Fibroblast of skin of left biceps (primary cell): Measurements from ENCODE around the gene KRT73.

Experiments
- DNase-seq, 2 experiments: peaks; one replicate each; pipeline ENCODE4 v3.0.0-alpha.2; 2013; ENCODE audit warnings: low read depth in 2 of 2

KRT73 gene

DNA sequence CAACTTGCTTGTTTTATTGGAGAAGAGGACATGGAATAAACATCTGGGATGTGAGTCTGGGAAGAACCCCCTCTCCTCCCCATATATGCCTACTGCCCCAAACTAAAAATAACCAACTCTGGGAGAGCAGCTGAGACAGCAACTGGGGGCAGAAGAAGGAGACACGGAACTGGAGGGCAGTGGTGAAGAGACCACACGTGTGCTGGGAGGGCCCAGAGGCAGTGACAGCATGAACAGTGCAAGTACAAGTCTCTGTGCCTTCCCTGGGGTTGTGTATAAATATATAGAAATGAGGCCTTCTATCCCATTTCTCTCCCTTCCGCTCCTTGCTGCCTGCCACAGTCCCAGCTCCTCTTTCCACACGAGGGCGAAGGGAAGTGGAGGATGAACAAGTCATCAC lies 4.0 kb upstream of the KRT73 start:
- DNase-seq: no peak

DNA sequence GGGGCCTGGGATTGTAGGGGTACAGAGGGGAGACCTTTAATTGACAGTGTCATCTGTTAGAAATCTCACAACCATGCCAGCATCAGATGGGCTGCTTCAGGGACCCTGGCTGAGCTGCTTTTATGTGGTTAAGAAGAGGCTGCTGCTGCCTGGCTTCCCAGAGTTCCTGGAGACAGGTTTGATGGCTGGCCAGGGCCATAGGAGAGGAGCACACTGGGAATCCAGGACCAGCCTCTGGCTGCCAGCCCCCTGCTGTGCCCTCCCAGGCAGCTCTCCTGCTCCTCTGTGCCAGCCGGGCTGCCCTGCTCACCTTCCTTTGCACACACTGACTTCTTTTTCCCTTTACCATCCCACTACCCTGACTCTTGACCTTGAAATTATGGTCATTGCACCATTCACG lies 507 bp upstream of the KRT73 start:
- DNase-seq: no peak

DNA sequence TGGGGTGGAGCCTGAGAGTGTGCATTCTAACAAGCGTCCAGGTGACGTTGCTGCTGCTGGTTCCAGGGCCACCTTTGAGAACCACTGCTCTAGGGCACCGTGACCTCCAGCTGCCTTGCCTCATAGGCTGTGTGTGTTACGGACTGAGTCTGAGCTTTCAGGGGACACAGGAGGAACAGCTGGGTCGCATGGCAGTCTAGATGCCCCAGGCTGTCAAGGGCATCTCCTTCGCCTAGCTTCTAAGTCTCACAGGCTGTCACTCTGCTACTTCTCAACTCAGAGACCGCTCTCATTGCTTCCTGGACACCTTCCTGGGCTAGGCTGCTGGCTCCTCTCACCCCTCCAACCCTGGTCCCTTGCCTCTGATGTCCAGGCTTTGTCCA lies 965 bp downstream of the KRT73 start:
- DNase-seq: no peak

DNA sequence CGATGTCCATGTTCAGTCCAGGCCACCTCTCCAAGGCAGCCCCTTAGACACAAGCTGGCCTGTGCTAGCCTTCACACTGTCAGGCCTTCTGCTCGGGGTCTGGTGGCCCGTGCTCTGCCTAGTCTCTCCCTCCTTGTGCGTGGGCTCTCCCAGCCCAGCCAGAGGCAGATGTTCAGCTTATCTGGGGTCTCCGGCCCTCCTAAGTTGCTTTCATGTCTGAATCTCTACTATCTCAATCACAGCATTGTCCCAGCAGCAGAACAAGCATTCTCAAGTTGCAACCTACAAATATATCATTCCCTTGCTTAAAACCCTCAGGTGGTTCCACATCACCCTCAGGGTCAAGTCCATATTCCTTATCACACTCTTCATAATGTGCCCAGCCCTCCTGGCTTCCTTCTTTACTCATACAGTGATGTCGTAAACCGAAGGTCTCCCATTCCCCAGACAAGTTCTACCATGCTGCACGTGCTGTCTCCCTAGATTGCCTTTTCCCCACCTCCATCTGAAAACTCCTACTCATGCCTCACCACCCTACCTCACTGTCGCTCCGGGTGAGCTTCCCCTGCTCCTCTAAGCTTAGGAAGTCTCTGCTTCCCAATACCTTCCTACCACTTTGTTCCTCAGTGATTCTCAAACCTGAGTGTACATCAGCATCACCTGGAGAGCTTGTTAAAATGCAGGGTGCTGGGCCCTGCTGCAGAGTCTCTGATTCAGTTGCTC lies 1.5 kb downstream of the KRT73 start:
- DNase-seq: no peak

DNA sequence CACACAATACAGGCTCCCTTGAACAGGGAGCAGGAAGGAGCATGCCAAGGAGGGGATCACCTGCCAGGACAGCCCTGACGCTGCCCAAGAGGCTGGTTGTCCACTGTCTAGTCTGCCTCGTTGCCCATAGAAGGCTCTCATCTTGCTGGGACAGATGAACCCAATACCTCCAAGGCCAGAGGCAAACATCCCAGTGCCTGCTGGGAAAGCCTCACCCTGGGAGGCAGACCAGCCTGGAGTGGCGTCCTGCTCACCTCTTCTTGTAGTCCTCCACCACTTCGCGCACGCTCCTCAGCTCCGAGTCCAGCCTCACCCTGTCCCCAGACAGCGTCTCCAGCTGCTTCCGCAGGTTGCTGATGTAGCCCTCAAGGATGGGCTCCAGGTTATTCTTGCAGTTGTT lies 2.4 kb downstream of the KRT73 start:
- no peak for DNase-seq

DNA sequence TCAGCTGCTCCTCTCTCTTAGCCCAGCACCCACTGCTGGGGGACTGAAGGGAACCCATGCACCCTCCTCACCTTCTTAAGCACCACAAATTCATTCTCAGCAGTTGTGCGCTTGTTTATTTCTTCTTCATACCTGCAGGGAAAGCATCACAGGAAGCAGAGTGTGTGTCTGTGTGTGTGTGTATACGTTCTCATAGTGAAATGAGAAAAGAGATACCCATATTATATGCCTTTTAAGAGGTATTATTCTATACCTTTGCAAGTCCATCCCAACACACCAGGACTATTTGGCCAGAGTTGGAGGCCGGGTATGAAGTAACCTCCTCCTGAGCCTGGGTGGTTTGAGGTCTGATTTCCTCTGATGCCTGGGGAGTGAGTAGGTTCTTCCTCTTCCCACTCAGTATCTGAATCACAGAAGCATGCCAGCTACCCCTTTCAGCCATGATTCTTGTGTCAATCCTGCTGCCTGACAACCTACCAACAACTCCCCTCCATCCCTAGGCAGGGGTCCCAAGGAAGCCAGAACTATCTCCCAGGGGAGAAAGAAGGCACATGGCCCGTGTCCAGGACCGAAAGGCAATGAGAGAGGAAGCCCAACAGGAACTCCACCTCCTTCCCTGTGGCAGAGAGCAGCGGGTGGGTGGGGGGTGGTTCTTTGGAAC lies 3.0 kb downstream of the KRT73 start:
- DNase-seq: no peak

DNA sequence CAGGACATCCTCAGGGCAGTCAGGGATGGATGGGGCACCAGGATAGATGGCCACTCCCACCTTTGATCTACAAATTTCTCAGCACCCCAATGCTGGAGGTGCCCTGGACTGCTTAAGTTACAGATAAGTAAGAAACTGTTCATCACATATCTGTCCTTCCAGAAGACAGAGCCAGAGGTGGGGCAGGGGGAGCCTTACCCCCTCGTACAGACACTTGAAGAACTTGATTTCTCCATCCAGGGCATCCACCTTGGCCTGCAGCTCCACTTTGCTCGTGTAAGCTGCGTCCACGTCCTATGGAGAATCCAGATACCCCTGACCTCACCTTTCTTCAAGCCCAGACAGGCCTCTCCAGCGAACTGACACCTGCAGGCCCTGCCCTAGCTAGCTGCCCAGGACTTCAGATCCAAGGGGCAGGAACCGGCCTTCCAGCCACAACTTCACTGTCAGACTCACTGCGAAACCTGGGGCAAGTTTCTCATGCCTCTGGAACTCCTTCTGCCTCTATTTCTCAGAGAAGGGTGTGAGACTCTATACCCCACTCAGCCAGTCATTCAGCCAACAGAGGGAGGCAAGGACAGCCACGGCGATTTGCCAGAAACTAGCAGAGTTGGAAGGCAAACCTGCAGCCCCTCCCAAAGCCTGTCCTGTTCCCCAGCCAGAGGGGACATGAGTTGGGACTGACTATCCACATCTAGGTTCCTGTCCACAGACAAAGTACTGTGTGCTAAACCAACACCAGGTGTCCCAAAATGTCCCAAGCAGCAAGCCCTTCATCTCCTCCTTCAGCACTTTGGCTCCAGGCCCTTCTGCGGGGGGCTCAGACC lies 3.8 kb downstream of the KRT73 start:
- DNase-seq: no peak

DNA sequence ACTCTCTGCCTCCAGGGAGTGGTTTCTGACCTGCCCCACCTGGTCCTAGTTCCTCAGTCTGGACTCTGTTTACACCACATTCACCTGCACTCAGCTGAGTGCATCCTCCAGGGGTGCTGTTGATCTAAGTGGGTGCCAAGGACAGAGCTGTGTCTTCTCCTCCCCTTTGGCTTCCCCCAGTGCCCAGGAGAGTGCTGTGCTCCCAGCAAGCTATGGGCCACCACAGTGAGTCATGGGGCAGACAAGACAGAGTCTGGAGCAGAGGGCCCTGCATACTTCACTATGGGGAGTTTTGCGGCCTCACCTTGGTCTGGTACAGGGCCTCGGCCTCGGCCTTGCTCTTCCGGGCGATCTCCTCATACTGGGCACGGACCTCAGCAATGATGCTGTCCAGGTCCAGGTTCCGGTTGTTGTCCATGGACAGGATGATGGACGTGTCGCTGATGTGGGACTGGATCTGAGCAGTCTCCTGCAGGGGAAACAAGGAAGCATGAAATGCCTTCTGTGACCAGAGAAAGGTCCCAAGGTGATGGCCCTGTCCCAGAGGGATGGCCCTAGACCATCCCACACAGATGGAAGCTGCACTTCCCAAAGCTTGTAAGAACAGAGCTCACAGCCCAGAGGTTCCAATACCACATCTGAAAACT lies 4.9 kb downstream of the KRT73 start:
- no peak for DNase-seq

DNA sequence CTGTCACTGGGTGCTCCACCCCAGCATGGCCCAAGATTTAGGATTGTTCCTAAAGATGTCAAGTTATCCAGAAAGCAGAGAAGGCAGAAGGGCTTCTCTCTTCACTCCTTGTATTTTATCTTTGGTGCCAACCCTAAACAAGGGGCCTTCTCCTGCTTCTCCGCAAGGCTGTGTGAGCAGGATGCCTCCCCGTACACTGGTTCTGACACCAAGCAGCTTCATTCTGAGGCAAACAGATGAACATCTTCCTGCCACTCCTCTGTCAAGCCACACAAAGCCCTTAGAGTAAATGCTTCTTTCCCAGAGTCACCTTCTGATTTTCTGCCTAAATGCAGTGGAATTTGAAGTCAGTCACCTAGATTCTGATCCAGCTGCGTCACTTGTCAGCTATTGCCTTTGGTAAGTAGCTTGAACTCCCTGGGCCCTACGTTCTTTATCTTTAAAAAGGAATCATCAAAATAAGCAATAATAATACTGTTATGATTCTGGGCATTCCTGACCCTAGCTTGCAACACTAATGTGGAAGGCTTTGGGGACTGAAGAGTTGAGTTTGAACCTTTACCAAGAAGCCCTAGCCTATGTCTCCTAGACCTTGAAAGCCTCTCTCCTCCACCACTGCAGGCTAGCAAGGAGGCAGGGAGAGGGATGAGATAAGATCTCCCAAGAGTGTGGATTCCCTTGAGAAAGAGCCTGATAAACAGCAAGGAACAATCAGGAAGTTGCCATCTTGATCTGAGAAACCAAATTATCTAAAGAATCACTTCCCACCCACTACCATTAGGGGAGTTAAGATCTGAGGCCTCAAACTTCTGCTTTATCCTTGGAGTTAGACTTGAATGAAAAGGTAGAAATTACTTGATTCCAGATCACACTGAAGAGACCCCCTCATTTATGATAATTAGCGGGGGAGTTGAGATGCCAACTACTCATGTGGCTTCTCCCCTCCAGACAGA lies 5.7 kb downstream of the KRT73 start:
- no peak for DNase-seq

DNA sequence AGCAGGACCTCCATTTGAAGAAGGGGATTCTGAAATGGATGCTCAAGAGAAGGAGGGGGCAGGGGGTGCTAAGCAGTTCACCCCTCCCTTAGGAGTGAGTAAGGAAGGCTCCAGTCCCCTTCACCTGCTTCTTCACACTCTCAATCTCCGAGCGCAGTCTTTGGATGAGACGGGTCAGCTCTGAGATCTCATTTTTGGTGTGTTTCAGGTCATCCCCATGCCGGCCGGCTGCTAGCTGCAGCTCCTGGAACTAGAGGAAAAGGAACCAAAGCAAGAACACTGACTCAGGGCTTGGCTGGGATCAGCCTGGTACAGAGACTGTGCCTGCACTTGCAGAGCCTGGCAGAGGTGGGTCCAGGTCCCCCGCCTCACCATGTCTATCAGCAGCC lies 7.3 kb downstream of the KRT73 start:
- no peak for DNase-seq

DNA sequence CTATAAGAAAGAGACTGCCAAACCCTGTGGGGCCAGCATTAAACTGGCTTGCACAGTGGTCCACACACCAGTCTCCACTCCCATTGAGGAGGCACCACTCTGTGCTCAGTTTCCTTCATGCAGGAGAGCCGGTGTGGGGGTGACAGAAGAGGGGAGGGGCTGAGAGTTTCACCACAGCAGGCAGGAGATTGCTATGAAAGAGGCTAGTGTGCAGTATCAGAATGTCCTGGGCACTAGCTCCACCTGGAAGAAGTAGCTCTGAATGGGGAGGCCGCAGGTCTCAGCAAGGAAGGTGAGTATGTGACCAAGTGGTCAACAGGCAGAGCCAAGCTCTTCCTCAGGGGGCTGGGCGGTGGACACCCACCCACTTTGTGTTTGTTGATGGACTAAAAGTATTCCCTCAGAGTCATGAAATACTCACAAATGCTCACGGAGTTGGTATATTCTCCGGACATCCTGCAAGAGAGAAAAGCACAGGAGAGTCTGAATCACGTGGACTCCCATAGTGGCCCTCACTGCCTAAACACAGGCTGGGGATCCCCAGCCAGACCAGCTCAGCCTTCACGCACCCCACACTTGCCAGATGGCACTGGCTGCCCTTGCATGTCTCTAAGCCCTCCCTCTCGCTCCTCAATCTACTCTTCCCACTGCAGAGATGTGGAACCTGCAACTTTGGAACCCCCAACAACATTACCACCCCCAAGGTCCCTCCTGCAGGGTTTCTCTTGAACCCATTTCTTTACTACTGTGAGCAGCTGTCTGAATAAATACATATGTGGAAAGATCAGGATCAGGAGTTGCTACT lies 9.3 kb downstream of the KRT73 start:
- no peak for DNase-seq

DNA sequence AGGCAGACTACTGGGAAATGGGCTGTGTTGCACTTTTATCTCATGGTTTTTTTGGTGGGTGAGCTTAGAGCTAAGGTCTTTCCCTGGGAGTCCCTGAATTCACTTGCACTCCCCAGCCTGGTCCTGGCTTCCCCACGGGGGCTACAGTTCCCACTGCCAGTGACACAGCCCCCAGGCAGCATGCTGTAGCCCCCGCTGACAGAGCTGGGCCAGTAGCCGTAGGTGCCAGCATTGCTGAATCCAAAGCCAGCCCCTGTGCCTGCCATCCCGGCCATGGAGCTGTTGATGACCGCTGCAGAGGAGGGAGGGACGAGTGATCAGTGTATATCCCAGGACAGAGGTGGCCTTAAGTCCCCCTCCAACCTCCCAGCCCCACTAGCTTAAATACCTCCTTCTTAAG lies 10.2 kb downstream of the KRT73 start:
- no peak for DNase-seq

DNA sequence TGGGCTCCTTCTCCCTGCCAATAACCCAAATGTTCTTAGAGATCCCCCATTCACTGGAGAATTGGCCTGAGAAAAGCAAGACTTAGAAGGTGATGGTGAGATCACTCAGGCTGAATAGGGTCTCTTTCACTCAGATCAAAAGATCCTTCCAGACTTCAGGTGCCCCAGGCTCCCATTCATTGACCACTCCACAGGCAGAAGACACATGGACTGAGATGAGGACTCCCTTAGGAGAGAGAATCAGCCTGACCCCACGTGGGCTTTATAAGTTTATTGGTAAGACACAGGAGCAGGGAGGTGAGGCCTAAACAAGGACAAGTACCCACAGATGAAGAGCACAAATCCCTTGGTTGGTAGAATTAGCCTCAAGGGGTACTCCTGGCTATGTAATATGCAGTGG lies 11.0 kb downstream of the KRT73 start:
- DNase-seq: no peak

DNA sequence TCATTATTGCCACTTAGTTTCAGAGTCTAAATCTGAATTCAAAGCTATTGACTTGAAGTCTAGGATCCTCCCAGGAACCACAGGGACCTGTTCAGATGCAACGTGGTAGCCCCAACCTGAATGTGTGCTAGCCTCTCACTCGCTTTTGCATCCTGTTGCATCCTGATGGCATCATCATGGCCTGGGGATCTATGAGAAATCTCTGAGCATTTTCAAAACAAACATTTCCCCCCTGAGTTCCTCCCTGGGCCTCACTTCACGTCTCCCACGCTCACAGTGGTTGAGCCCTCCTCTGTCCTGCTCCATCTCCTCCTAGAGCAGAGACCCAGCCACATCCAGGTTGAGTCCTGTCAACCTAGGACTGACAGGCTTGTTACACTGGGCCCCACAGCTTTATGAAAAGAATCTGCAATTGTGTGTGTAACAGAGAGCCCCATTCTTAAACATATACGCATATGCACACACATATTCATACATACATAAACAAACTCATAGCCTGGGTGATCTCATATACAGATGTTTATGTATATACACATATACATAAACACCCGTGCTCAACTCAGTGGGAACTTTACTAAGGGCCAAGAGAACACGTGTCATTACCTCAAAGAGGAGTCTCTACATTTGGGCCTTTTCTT lies 11.7 kb downstream of the KRT73 start:
- no peak for DNase-seq

DNA sequence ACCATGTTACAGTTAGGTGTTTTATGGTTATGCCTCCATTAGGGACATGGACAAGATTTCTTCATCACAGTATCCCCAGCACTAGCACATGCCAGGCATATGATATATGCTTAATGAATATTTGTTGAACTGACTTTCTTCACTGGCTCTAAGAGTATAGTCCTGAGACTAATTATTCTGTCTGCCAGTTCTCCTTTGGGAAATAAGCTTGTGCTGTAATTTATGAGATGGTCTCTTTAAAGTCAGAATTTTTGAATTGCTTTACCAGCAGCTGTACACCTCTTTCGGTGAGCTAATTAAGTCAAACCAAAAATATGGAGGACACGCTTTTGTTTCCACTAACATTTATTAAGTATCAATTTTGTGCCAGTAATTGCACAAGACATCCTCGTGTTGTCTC lies 12.3 kb downstream of the KRT73 start:
- no peak for DNase-seq

DNA sequence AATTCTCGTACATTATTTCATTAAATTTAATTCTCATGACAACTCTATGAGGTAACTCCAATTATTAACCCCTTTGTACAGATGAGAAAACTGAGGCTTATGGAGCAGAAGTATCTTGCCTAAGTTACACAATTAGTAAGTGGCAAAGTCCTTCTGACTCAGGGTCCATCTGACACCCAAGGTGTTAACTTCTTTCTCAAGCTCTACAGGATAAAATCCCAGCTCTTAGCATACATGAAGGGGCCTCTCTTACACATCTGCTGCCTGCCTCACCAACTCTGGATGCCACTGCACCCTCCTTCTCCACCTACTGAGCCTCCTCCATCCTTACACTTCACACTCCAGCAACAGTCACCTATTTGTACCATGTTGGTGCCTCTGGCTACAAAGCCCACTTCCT lies 12.8 kb downstream of the KRT73 start:
- no peak for DNase-seq

DNA sequence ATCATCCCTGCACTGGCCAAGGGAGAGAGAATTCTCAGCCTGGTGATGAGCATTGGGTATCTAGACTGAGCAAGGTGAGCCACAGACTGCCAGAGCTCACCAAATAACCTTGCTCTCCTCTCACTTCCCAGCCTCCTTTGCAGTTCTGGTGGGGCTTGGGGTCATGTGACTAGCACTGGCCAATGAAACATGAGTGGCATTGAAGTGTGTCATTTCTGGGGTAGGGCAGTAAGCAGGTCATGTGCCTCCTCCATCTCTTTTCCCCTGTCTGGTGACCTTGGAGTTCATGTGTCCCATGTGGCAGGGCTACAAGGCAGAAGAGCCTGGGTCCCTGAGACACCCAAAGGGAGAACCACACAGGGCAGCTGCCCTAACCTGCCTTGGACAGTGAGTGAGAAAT lies 13.5 kb downstream of the KRT73 start:
- DNase-seq: no peak

DNA sequence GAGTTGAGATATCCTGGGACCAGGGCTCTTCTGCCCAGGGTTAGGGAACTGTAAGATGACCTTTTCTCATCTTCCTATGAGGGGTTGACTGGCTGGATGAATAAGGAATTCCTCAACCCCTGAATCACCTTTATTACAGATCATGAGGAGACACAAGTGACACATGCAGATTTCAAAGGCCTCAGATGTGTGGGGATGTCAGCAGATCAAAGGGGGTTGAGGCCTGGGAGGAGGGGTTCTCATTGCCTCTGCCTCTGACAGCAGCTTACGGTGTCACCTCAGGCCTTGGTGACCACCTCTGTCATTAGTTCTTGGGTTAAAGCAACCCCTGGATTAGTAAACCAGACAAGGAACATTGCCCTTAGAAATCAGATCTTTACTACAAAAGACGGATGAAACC lies 15.0 kb downstream of the KRT73 start:
- no peak for DNase-seq

DNA sequence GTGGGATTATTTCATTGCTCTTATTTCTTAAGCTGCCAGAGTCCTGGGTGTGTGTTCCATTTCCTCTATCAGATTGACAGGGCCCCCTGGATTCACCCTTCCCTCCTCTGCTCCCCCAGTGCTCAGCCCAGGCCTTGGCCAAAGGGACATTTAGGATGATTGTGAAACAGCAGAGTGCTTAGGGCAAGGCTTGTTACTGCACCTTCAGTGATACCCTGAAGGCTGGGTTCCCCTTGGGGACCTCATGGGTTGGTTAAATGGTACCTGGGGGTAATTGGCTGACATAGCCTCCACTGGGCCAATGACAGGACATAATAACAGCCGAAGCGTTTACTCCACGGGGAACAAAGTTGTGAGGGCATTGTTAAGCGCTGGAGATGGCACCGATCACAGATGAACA lies 15.8 kb downstream of the KRT73 start:
- no peak for DNase-seq

DNA sequence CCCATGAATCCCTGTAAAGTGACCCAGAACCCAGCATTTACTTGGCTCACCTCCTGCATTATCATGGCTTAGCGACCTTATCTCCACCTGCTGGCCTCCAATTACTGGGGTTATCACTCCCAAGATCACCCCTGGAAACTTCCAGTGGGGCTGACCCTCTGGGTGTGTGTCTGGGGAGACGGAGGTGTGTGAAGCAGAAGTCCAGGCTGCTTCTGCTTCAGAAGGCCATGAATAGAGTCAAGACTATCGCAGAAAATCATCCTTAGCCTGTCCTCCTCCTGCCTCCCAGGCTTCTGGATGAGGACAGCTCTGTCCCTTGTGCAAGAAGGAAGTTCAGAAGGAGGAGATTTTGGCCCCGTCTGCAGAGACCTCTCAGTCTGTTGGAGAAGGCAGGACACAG lies 16.7 kb downstream of the KRT73 start:
- no peak for DNase-seq
